NCI-H1417 treated with DMSO at 0.1 percent for 48 hours (cell line): ENCODE data around the gene NPTX1.

Experiments
- DNase-seq: peaks from one replicate; lab custom pipeline; 2025; lab: John Stamatoyannopoulos, UW

NPTX1 gene

GRCh38 chr17:80458016-80458415, 18.4 kb downstream of the NPTX1 start:
- DNase-seq: no peak

DNA sequence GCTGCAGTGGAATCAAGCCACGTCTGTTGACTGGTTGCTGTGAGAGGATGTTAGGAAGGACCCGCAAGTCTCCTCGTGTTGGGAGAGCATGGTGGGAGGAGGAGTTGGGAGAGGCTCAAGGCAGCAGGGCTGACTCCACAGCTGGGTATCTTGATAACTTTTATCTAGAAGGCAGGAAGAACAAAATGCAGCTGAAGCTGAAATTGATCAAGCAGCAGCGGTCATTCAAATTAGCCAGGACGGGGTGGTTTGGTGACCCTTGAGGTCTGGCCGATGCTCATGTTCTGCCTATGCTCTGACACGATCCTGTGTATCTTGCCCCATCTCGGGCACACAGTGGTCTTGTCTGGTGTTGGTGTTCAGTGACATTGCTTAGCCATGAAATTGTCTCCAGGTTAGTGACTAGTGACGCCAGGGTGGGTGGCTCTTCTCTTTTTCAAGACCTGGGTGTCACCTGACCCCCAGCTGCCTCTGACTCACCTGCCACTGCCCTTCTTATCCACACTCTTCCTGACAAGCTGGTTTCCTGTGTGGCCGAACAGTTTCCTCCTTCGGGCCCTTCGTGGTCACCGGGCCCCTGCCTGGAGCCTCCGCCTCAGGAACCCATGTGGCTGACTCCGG, 19.1 kb downstream of the NPTX1 start:
- DNase-seq: no peak

DNA sequence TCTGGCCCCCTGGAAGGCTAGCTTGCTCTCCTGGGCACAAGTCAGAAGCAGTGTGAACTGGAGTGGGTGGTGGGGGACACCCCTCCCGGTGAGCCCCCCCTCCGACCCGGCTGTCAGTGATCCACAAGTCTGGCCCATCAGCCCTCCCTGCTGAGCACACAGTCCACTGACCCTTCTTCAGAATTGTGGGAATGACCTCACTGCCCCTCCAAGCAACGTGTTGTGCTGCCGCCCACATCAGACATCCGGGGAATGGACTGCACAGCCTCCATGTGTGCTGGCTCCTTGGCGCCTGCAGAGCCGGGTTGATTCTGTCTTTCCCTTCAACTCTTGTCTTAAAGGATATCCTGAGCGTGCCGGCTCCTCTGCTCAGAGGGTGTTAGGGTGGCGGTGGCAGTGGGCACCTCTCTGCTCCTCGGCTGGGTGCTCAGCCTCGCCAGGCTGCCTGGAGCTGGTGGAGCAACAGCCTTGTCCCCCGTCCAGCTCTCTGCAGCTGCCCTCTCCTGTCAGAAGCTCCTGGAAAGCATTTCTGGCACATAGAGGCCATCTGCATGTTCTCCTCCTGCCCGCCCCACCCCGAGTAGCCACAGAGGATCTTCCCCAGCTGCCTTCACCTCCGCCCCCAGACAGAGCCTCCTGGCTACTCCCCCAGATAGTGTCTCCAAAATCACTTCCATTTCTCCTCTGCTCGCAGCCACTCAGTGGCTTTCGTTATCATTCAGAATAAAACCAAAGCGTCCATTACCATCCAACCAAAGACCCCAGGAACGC, 19.8 kb downstream of the NPTX1 start:
- DNase-seq: no peak

DNA sequence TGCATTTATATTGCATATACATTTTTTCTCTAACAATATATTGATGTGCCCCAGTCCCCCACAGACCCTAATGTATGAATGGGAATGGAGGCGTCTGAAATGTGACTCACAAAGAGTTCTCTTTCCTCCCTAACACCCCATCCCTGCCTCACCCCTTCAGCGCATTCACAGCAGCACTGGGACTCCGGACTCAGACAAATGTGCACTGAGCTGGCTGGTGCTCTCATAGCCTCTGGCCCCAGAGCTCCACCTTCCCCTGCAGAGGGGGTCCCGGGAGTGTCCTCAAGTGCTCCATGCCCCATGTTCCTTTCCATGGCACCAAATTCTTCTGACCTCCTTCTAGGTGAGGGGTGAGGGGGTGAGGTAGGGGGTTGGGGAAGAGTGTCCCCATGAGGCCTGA, 20.6 kb downstream of the NPTX1 start:
- DNase-seq: no peak

DNA sequence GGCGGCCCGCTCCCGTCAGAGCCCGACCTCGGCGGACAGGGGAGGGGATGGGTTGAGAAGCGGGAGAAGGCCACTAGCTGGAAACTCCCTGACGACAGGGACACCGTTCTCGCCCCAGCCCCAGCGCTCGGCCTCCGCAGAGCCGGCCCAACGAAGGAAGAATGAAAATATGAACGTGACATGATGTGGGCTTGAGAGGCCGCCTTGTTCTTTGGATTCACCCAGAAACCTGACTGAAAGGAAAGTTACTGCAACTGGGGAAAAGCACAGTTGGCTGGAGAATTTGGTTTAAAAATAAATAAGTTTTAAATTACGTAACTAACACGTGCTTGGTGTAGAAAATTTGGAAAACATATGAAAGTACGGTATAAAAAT, 21.1 kb downstream of the NPTX1 start:
- DNase-seq: no peak

DNA sequence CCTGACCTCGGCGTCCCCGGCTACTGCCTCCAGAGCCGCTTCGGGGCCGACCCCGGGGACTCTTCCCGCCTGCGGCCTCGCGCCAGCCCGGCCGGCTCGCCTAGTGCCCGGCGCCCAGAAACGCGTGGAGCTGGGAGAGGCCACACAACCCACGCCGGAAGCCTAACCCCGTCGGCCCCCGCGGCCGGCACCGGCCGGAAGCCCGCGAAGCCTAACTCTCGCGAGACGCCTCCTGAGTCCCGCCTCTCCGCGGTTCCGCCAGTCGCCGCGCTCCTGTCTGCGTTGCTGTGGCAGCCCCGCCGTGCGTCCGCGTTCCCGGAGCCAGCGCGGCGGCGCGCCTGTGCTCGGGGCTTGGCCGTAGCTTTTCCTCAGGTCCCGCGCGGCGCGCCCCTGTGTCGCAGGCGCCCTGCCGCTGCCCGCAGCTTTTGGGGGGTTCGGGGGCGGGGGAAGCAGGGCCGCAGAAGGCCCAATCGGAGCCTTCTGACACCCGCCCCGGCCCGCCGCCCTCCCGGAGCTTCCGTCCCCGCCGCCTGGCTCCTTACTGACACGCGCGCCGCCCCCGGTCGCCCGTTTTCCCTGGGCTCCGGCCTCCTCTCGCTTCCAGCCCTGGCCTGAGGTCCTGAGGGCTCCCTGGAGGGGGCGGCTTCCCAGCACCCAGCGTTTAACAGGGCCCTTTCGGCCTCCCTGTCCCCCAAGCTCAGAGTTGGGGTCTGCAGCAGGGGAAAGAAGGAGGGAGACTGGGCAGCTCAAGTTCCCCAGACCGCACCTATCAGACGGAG, 21.7 kb downstream of the NPTX1 start:
- DNase-seq: peak; percentile 78

GRCh38 chr17:80453998-80454556, 22.3 kb downstream of the NPTX1 start:
- no peak for DNase-seq

- no peak for DNase-seq
Measured at GRCh38 chr17:80453126-80453997, 23.0 kb downstream of the NPTX1 start.

GRCh38 chr17:80452173-80452915, 24.1 kb downstream of the NPTX1 start:
- no peak for DNase-seq

GRCh38 chr17:80451104-80451775, 25.2 kb downstream of the NPTX1 start:
- DNase-seq: no peak

DNA sequence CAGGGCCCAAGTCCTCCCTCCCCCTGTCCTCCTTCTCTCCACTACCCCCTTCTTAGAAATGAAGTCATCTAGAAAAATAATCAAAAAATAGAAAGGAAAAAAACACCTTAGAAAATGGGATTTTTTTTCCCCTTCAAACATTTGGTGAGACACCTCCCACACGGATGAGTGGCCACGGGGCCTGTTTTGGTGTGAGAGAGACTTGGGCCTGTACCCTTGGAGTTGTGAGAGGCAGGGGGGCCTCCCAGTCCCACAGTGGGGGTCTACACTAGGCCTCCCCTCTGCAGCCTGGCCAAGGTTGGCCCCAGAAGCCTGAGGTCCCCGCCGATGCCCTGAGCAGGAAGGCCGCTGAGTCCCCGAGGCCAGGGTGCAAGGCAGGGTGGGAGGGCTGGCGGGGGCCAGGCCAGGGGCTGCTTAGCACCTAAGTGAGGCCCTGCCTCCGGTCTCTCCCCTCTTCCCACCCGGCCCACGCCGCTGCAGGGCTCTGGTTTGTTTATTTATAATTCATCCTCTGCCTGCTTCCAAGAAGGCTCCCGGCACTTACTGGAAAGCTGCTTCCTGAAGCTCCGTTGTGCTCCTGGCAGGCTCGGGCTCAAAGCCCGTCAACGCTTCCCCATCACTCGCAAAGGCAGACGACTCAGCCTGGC, 26.4 kb downstream of the NPTX1 start:
- no peak for DNase-seq

DNA sequence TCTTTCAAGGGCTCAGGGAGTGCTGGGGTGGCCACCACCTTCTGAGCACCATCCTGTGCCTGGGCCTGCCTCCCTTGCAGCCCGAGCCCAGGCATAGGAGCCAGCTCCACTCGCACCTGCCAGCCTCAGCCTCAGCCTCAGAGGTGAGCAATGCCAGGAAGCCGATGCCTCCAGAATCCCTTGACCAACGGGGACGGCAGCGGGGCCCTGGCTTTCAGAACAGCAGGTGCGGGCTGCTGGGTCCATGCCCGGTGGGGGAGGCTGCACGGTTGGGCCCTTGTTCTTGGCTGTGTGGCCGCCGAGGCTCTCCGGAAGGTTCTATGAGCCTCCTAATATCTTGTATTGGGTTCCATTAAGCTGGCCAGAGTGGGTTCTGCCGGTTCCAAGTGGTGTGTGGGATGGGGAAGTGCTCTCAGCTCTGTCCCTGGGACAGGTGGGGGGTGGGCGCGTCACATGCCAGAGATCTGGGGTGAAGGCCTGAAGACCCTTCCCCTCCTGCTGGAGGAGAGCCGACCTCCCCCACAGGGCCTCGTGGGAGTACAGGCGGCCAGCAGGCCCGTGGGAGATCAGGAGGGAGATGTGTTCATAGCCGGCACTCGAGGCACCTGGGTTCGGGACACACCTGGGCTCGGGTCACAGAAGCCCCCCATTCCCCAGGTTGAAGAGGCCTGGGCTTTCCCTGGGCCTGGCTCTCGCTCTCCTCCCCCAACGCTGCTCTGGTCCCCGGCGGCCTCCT, 27.0 kb downstream of the NPTX1 start:
- DNase-seq: no peak

DNA sequence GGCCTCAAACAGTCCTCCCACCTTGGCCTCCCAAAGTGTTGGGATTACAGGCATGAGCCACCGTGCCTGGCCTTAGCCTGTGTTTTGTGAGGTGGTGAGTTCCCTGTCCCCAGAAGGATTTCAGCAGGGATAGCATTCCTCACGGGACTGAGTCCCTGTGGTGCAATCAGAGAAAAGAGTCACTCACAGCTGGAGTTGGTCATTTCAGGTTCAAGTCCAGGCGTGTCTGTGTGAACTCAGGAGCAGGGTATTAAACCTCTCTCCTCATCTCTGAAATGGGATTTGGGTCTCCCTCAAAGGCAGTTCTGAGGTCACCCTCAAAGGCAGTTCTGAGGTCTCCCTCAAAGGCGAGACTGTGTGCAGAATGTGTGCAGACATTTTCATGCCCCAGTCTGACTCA, 28.6 kb downstream of the NPTX1 start:
- DNase-seq: no peak

DNA sequence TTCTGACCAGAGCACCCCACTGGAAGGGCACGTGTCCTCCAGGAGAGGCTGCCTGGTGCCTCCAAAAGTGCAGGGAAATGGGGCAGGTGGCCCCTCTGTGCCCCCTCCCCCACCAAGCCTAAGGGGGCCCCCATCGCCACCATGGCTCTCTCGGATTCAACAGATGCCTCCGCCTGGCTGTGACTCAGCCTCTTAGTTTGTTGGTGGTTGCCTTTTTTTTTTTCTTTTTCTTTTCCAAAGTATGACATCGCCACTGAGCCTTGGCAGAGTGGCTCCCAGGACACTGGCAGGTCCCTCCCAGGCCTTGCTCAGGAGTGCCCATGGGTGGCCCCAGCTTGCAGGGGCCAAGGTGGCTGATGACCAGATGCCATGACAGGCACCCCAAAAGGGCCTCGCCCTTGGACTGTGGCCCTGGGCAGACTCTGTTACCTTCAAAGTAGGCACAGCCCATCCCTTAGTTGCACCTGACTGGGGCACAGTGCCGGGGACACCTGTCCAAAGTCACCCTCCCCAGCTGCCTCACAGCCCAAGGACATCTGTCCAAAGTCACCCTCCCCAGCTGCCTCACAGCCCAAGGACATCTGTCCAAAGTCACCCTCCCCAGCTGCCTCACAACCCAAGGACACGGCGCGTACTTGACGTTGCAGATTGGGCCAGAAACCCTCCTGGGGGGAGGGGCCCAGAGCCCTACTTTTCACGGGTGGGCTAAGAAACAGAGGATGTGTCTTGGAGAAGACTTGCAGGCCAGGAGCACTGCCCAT, 29.6 kb downstream of the NPTX1 start:
- DNase-seq: no peak

GRCh38 chr17:80445726-80446110, 30.7 kb downstream of the NPTX1 start:
- DNase-seq: no peak

GRCh38 chr17:80445007-80445725, 31.2 kb downstream of the NPTX1 start:
- no peak for DNase-seq

DNA sequence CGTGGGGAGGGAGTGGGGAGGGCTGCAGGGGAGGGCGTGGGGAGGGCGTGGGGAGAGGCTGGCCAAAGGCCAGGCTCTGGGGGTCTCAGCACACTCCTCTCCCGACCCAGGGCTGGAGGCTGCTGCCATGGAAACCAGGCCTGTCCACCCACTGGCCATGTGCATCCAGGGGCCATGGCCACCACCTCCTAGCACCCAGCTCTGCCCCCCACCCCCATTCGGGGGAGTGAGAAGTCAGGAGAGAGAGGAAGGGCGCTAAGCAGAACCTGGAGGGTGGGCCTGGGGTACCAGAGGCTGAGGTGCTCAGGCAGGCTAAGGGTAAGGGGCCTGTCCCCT, 31.8 kb downstream of the NPTX1 start:
- no peak for DNase-seq
